ENCODE measurements around the gene BATF3. TPM values are rescaled to one million over a fixed set of nuclear protein-coding genes. Genes with fewer than 3 reads are reported as not detected.
"Not testable (repeated sequence)": the region's sequence is repeated elsewhere in the genome, so short reads cannot be mapped to it uniquely, and the experiment has no call there.

BATF3 gene
- total RNA-seq, 1 donor from 2014 or later = 0.72 TPM

DNA sequence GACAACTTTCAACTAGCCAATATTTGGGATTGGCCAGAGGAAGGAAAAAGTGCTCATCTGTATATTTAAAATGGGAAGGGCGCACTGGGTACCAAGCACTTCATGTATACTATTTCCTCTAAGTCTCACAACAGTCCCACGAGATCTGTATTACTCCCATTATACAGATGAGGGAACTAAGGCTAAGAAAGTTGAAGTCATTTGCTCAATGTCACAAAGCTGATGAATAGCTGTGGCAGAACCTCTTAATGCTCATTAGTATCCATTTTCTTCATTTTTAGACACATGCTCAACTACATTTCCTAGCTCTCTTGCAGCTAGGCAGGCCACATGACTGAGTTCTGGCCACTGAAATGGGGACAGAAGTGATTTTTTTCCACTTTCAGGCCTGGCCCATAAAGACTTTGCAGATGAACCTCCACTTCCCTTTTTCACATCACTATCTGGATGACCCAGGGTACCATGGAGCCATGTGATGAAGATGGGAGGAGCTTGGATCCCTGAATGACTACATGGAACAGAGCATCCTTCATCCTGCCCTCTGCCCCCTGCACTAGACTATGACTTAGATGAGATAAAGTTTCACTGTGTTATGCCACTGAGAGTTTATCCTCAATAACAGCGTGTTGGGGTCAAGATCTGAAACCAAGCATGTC lies 59.3 kb downstream of the BATF3 start:
- no peak overlapping the region for H3K4me3 Mint-ChIP-seq
- H3K27me3 Mint-ChIP-seq = peaks cover 16% of the 10 kb centered on the region
- no peaks in the 10 kb centered on the region for H3K4me1 Mint-ChIP-seq (ENCODE audit: unreplicated experiment)
- H3K9me3 Mint-ChIP-seq = no peaks in the 10 kb centered on the region
- DNase-seq (ENCODE audit: extremely low spot score, unreplicated experiment) = no peak
- H3K27ac Mint-ChIP-seq = no peak overlapping the region
- TF ChIP-seq, protein P1, sequence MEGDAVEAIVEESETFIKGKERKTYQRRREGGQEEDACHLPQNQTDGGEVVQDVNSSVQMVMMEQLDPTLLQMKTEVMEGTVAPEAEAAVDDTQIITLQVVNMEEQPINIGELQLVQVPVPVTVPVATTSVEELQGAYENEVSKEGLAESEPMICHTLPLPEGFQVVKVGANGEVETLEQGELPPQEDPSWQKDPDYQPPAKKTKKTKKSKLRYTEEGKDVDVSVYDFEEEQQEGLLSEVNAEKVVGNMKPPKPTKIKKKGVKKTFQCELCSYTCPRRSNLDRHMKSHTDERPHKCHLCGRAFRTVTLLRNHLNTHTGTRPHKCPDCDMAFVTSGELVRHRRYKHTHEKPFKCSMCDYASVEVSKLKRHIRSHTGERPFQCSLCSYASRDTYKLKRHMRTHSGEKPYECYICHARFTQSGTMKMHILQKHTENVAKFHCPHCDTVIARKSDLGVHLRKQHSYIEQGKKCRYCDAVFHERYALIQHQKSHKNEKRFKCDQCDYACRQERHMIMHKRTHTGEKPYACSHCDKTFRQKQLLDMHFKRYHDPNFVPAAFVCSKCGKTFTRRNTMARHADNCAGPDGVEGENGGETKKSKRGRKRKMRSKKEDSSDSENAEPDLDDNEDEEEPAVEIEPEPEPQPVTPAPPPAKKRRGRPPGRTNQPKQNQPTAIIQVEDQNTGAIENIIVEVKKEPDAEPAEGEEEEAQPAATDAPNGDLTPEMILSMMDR (conservative IDR thresholded peaks at IDR 0.05) = no peak
- no peaks in the 10 kb centered on the region for H3K36me3 Mint-ChIP-seq

GRCh38 chr1:212639524-212639923 lies 60.1 kb downstream of the BATF3 start:
- not testable (repeated sequence) for H3K9me3 Mint-ChIP-seq; H3K4me1 Mint-ChIP-seq (ENCODE audit: unreplicated experiment); H3K4me3 Mint-ChIP-seq; H3K27ac Mint-ChIP-seq; DNase-seq (ENCODE audit: extremely low spot score, unreplicated experiment); H3K36me3 Mint-ChIP-seq
- H3K27me3 Mint-ChIP-seq = peaks cover 13% of the 10 kb centered on the region

- Mint-ChIP-seq H3K4me1 (ENCODE audit: unreplicated experiment) (no peaks in the 10 kb centered on the region), H3K9me3 (no peaks in the 10 kb centered on the region), H3K36me3 (no peaks in the 10 kb centered on the region), H3K4me3 (no peak overlapping the region), H3K27ac (no peak overlapping the region), H3K27me3 (peaks cover 13% of the 10 kb centered on the region)
- TF ChIP-seq, protein P1 (conservative IDR thresholded peaks at IDR 0.05) = no peak
- DNase-seq (ENCODE audit: extremely low spot score, unreplicated experiment) = no peak
Measured at GRCh38 chr1:212638492-212639151, 61.0 kb downstream of the BATF3 start.

- TF ChIP-seq, protein P1 (conservative IDR thresholded peaks at IDR 0.05) = no peak
- Mint-ChIP-seq H3K9me3 (no peaks in the 10 kb centered on the region), H3K36me3 (no peaks in the 10 kb centered on the region), H3K27me3 (peaks cover 13% of the 10 kb centered on the region), H3K4me3 (no peak overlapping the region), H3K27ac (no peak overlapping the region), H3K4me1 (ENCODE audit: unreplicated experiment) (no peaks in the 10 kb centered on the region)
- DNase-seq (ENCODE audit: extremely low spot score, unreplicated experiment) = no peak
Measured at GRCh38 chr1:212637902-212638301, 61.7 kb downstream of the BATF3 start.

Other genes with a start within 250 kb of the BATF3 start
- gene ATF3, start 91.1 kb downstream of the BATF3 start, total RNA-seq (ENCODE audit: low replicate concordance) = 23.9 and 117 TPM in 2 replicates
- gene NSL1, start 91.9 kb upstream of the BATF3 start, total RNA-seq (ENCODE audit: low replicate concordance) = 25.4 and 42.1 TPM in 2 replicates
- gene TATDN3, start 92.1 kb upstream of the BATF3 start, total RNA-seq (ENCODE audit: low replicate concordance) = 12.5 and 13.8 TPM in 2 replicates
- not detected in 2 replicates for gene SPATA45, start 147.8 kb upstream of the BATF3 start, total RNA-seq (ENCODE audit: low replicate concordance)
- 20.5 and 22.0 TPM in 2 replicates for gene FLVCR1, start 158.4 kb upstream of the BATF3 start, total RNA-seq (ENCODE audit: low replicate concordance)

Data from type B pancreatic cell (in vitro differentiated cells).